ENCODE data around the gene SDHAF1.

Gene SDHAF1

DNA sequence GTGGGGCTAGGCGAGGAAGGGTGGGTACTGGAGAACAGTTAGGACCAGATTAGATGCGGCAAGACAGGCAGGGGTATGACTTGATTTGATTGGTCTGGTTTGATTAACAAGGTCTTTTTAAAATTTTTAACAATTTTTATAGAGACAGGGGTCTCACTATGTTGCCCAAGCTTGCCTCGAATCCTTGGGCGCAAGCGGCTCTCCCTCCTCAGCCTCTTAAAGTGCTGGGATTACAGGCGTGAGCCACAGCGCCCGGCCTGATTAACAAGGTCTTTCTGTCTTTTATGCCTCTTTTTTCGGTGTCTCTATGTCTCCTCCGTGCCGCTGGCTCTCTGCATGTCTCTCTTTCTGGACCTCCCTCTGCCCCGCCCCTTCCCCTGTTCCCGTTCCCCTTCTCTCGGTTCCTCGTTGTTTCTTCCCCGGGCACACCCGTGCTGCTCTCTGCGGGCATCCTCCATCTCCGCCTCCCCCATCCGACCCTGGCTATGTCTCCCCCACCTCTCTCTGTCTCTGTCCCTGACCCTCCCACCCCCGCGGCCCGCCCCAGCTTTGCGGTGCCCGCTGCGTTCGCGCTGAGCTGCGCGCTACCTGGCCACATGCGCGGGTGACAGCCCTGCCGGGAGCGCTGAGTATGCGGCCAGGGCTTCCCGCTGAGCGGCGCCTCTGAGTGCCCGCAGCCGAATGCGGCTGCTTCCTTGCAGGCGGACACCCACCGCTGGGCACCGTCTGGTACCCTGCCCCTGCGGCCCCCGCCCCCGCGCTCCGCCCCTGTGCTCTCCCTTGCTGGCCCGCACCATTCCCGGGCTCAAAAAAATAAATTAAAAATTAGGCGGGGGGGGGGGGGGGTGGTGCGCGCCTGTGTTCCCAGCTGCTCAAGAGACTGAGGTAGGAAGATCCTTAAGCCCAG, 8.1 kb upstream of the SDHAF1 start:
- no peak for DNase-seq (ENCODE audit: low read depth in 2 of 2)

GRCh38 chr19:35987571-35987896, 7.5 kb upstream of the SDHAF1 start:
- no peak for DNase-seq (ENCODE audit: low read depth in 2 of 2)

- no peak for DNase-seq (ENCODE audit: low read depth in 2 of 2)
Observed at GRCh38 chr19:35988824-35989223, 6.2 kb upstream of the SDHAF1 start.

- no peak for DNase-seq (ENCODE audit: low read depth in 2 of 2)
Observed at GRCh38 chr19:35990156-35990555, 4.8 kb upstream of the SDHAF1 start.

GRCh38 chr19:35990771-35991730, 3.9 kb upstream of the SDHAF1 start:
- no peak for DNase-seq (ENCODE audit: low read depth in 2 of 2)

- DNase-seq (ENCODE audit: low read depth in 2 of 2) = no peak
Observed at GRCh38 chr19:35991731-35992450, 3.1 kb upstream of the SDHAF1 start.

DNA sequence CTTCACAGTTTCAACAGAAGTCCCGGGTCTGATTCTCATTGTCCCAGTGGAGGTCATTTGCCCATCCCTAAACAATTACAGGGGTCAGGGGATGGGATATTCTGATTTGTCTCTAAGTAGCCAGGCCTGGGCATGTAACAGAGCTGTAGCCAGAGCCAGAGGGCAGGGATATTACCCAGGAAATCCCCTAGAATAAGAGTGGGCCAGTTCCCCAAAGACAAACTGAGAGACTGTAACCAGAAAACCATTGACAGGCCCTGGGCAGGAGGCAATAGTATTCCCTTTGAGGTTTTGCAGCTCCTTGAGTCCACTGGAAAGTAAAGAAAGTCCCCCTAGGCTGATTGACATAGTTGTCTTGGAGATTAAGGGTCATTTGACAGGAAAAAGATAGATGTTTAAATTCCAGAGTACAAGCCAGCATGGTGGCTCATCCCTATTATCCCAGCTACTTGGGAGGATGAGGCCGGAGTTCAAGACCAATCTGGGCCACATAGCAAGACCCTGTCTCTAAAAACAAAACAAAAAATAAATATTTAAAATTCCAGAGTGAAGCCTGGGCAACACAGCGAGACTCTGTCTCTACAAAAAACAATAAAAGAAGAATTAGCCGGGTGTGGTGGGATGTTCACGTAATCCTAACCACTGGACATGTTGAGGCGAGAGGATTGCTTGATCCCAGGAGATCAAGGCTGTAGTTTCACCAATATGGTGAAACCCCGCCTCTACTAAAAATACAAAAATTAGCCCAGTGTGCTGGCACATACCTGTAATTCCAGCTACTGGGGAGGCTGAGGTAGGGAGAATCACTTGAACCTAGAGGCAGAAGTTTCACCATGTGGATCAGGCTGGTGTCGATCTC, 1.9 kb upstream of the SDHAF1 start:
- DNase-seq (ENCODE audit: low read depth in 2 of 2) = no peak

DNA sequence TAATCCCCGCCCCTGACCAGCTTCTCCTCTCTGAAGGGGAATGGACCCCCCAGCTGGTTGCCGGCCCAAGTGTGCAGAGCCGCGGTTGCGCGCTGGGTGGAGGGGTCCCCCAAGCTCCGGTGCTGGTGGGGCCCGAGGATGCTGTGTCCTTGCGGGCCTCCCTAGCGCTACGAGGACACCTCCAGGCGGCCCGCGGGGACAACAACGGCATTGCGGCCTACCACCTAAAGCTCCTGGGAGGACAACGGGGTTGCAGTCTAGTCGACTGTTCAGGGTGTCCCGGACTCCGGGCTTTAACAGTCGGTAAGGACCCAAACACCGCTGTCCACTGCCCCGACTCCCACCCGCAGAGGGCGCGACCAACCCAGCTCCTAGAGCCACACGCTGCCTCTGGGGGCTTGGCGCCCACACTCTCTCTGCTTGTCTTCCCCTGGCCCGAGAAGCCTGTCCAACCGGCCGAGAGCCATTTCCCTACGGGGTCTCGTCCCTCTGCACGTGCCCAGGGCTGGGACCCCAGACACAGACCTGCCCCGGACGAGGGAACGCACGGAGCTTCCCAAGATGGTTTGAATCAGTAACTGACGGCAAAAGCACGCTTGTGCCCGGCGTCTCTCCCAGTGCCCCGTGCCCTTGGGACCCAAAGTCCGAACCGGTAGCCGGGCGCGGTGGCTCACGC, 927 bp upstream of the SDHAF1 start:
- DNase-seq (ENCODE audit: low read depth in 2 of 2) = no peak

DNA sequence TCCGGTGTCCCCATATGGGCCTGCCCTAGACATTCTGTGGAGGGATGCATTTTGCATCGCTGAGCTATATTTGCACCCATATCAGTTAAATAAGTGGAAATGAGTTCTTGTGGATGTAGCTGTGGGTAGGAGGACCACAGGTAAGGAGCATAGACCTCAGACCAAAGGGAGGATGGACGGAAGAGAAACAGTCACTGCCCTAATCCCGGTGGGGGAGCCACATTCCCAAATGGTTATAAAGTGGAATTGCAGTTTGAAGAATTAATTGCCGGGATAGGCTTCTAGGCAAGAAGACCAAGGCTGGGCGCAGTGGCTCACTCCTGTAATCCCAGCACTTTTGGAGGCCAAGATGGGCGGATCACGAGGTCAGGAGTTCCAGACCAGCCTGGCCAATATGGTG, 1.8 kb downstream of the SDHAF1 start:
- DNase-seq (ENCODE audit: low read depth in 2 of 2) = no peak

GRCh38 chr19:36001605-36002004, 6.6 kb downstream of the SDHAF1 start:
- no peak for DNase-seq (ENCODE audit: low read depth in 2 of 2)

- DNase-seq (ENCODE audit: low read depth in 2 of 2) = no peak
Observed at GRCh38 chr19:36003284-36003683, 8.3 kb downstream of the SDHAF1 start.

- DNase-seq (ENCODE audit: low read depth in 2 of 2) = no peak
Observed at GRCh38 chr19:36006955-36007354, 12.0 kb downstream of the SDHAF1 start.

- no peak for DNase-seq (ENCODE audit: low read depth in 2 of 2)
Observed at GRCh38 chr19:36008336-36008978, 13.5 kb downstream of the SDHAF1 start, which contains the start of gene SYNE4. Gene SYNE4, minus strand, starts transcription at chr19:36008813. Its CDS starts 132 bp downstream, at chr19:36008681.

GRCh38 chr19:36009220-36009619, 14.2 kb downstream of the SDHAF1 start:
- no peak for DNase-seq (ENCODE audit: low read depth in 2 of 2)

DNA sequence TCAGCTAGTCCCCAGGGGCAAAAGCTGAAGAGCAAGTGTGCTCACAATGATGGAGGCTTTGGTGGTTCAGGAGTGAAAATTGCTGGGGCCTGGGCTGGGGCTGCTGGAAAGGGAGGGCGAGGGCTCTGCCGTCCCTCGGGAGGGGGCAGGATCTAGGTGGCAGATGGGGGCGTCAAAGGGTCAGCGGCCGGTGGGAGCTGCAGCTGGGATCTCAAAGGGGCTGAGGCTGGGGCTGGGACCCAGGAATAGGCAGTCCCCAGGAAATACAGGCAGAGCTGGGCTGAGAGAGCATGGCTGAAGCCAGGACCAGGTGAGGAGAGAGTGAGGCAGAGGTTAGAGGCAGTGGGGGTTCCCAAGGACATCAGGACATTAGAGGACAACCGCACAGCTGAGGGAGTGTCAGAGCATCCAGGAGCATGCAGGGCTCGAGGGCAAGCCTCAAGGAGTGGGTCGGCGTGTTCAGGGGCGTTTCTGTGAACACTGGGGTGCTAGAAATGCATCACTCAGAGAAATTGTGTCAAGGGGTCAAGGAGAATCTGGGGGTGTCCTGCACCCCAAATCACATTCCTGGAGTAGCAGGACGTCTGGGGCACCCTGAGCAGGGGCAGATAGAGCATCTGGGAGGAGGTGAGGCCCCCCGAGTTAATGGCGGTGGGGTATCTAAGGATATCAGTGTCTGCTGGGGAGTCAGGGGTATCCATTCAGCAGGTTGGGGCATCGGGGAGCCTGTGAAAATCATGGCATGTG, 14.8 kb downstream of the SDHAF1 start:
- no peak for DNase-seq (ENCODE audit: low read depth in 2 of 2)

DNA sequence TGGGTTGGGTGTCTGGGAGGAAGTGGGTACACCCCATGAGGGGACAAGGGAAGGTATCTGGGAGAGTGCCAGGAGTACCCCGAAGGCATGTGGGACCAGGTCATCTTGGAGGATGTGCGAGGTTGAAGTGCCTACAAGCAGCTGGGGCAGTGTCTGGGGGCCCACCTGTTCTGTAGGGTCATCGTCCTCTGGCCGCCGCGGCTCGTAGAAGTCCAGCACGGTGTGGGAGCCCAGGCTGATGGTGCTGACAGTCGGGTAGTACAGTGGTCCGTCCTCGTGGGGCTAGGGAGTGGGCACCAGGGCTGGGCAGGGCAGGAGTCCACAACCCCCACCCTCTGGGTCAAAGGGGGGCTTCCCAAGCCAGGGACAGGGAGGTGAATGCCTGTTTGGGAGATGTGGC, 15.4 kb downstream of the SDHAF1 start:
- no peak for DNase-seq (ENCODE audit: low read depth in 2 of 2)

DNA sequence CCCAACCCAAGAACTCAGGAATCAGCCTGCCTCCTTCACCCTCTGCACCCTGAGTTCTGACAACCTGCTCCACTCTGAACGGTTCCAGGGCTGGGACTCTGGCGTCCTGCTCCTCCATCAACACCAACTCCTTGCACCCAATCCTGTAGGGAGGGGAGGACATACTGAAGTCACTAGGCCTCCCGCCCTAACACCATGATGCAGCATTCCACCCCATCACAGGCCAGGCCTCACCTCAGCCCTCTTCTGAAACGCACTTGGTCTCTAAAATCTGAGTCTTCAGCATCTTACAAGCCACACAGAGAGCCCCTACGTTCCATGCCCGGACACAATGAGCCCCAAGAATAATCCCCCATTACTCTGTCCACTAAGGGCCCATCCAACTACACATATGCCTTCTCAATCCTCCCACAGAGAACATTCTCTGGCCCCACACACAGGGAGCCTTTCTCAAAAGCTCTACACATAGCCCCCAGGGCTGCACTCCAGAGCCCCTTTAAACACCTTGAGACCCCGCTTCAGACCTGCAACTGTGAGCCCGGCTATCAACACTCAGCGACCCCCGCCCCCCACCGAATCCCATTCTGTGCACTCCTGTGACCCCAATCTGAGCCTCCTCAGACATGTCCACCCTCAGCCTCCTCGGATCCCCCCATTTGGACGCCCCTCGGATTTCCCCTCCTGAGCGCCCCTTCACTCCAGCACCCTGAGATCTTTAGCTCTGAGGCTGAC, 18.5 kb downstream of the SDHAF1 start:
- DNase-seq (ENCODE audit: low read depth in 2 of 2) = no peak

Data from stimulated activated CD8-positive, alpha-beta memory T cell treated with anti-CD3 and anti-CD28 coated beads, Interleukin-7, amount 100 ng/mL, for 1 hour (primary cell).